Mucosa of descending colon (tissue), 3 donors: ENCODE measurements around the gene NPAS2. TPM values are rescaled to one million over a fixed set of nuclear protein-coding genes. Genes with fewer than 3 reads are reported as not detected.

Experiments used
- ATAC-seq: fragments of 200-7000 bp; cut with Tn5 transposase; one replicate; pipeline ENCODE4 v1.9.1; 2020; ENCODE audit warnings: mild to moderate bottlenecking, moderate library complexity
- DNase-seq, 3 donors: peaks; one replicate each; pipeline ENCODE4 v3.0.0-alpha.2; 2020
- H3K36me3 ChIP-seq: fragments of 200-600 bp; one replicate; pipeline ENCODE4 v1.8.0; 2021; ENCODE audit warnings: low read depth, mild to moderate bottlenecking
- H3K4me1 ChIP-seq: fragments of 200-600 bp; one replicate; pipeline ENCODE4 v1.8.0; 2021; ENCODE audit warnings: low read depth, mild to moderate bottlenecking
- H3K4me3 ChIP-seq: fragments of 200-600 bp; one replicate; pipeline ENCODE4 v1.8.0; 2021; ENCODE audit warnings: mild to moderate bottlenecking
- H3K9me3 ChIP-seq: fragments of 200-600 bp; one replicate; pipeline ENCODE4 v1.8.0; 2021; ENCODE audit warnings: mild to moderate bottlenecking
- intact Hi-C, 2 donors: fragments of 100-400 bp; cut with DNase I in 1 of 2; cut with micrococcal nuclease in 1 of 2; formaldehyde crosslinking; loops; one replicate each; pipeline versions ENCODE4 v1.11.0 to v1.11.1; 2022; cut with DNase I, micrococcal nuclease
- total RNA-seq, 3 donors: library from RNA; stranded (reverse); fragmentation: NEBNext Ultra II Directional in 2 of 3; extraction: Animal tissue kit (Norgen Biotek cat#: 25700) in 2 of 3; gene quantifications; one replicate each; pipeline versions ENCODE4 v1.2.1 to v1.2.4, GENCODE V29; 2021 to 2023
- TF ChIP-seq, protein P1 (sequence below): fragments of 200-600 bp; IDR thresholded peaks from one replicate; pipeline ENCODE4 v1.8.0; 2022; ENCODE audit warnings: antibody characterized with exemption, mild to moderate bottlenecking
- donor health status: DM: no; HTN: no; CAD: no; lungs with moderate emphysema.
- donor health status: DM: no; HTN: no; CAD: no.
- donor health status: DM: no; HTN: yes; CAD: no.

The NPAS2 gene
- total RNA-seq, 3 donors from 2014 or later, result 42.5 to 53.1 (median 46.5) TPM

DNA sequence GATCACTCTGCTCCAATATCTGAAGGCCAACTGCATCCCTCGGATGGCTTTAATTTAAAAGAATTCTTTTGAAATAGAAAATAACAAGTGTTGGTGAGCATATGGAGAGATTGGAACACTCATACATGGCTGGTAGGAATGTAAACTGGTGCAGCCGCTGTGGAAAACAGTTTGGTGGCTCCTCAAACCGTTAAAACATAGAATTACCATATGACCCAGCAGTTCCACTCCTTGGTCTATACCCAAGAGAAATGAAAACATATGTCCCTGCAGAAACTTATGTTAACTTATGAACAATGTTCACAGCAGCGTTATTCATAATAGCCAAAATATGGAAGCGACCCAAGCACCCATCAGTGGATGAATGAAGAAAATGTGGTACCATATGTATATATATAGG, 60.1 kb downstream of the NPAS2 start:
- DNase-seq (no peak), ATAC-seq (no peak)
- intact Hi-C loops, result no loop called here
- Histone ChIP-seq H3K9me3 (no peaks in the 10 kb centered on the region), H3K36me3 (no peaks in the 10 kb centered on the region), H3K4me1 (peaks cover 7% of the 10 kb centered on the region), H3K4me3 (no peak overlapping the region)
- TF ChIP-seq, protein P1, sequence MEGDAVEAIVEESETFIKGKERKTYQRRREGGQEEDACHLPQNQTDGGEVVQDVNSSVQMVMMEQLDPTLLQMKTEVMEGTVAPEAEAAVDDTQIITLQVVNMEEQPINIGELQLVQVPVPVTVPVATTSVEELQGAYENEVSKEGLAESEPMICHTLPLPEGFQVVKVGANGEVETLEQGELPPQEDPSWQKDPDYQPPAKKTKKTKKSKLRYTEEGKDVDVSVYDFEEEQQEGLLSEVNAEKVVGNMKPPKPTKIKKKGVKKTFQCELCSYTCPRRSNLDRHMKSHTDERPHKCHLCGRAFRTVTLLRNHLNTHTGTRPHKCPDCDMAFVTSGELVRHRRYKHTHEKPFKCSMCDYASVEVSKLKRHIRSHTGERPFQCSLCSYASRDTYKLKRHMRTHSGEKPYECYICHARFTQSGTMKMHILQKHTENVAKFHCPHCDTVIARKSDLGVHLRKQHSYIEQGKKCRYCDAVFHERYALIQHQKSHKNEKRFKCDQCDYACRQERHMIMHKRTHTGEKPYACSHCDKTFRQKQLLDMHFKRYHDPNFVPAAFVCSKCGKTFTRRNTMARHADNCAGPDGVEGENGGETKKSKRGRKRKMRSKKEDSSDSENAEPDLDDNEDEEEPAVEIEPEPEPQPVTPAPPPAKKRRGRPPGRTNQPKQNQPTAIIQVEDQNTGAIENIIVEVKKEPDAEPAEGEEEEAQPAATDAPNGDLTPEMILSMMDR, result no peak

DNA sequence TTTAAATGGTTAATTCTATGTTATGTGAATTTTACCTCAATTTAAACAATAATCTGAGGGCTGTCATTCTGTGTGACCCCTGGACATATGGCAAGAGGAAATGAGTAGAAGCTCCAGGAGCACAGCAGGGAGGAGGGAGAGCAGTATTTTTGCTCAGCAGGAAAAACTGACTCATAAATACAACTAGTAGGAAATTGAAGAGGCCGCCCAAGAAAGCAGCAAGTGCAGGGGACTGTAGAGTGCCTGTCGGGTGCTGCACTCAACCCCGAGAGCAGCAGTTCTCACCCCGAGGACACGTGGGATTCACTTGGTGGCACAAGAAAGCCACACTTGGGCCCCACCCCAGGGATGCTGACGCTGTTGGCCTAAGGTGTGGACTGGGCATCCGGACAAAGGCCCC, 60.8 kb downstream of the NPAS2 start:
- Histone ChIP-seq H3K9me3 (no peaks in the 10 kb centered on the region), H3K4me1 (peaks cover 7% of the 10 kb centered on the region), H3K36me3 (no peaks in the 10 kb centered on the region), H3K4me3 (no peak overlapping the region)
- DNase-seq, result no peak
- intact Hi-C loops, result no loop called here
- TF ChIP-seq, protein P1, result no peak
- ATAC-seq, result no peak

- H3K4me3 ChIP-seq, result no peak overlapping the region
- H3K36me3 ChIP-seq, result no peaks in the 10 kb centered on the region
- DNase-seq (no peak), ATAC-seq (peak; percentile 83)
- TF ChIP-seq, protein P1, result no peak
- intact Hi-C loops, result no loop called here
- no peaks in the 10 kb centered on the region for H3K9me3 ChIP-seq
- peaks cover 7% of the 10 kb centered on the region for H3K4me1 ChIP-seq
Observed at GRCh38 chr2:100882645-100883613, 63.0 kb downstream of the NPAS2 start.

DNA sequence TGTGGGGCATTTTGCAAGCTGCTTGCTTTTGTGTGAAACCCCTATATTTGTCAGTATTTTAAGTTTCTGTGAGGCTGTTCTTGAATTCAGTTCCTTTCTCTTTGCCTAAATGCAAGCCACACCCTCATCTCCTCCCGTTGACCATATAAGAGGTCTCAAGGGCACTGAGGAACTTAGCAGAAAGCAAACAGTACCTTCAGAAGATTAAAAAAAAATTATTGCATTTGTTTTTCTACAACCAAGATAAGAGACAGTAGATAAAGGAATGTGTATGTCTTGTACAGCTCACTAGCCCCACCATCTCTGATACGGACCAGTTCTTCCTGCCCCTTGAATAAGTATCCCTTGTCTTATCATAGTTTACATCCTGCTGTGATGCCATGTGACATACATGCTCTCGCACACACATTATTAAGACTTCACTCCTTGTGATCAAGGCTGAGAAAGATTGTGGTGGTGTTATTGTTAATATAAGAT, 64.2 kb downstream of the NPAS2 start:
- DNase-seq (peak in 1 of 3 donors; percentile 29), ATAC-seq (peak; percentile 61)
- Histone ChIP-seq H3K4me3 (no peak overlapping the region), H3K36me3 (no peaks in the 10 kb centered on the region), H3K9me3 (no peaks in the 10 kb centered on the region), H3K4me1 (peaks cover 7% of the 10 kb centered on the region)
- intact Hi-C loops, result no loop called here
- TF ChIP-seq, protein P1, result no peak

DNA sequence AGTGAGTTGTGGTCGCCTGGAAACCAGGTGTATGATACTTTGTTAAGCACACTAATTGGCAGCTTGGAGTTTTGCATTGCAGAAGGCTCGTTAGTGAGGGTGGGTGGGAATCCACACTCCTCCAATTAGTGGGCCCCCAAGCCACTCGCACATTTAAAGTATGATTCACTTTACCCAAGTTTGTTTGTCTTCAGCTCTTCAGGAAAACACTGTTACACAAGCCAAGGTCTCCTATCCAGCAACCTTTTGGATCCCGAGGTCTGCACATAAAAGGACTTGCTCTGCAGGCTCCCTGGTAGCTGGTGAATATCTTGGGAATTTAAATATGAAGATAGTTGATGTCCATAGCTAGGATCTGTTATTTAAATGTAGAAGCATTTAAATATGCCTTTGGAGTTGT, 66.1 kb downstream of the NPAS2 start:
- Histone ChIP-seq H3K4me1 (peaks cover 7% of the 10 kb centered on the region), H3K9me3 (no peaks in the 10 kb centered on the region), H3K36me3 (no peaks in the 10 kb centered on the region), H3K4me3 (no peak overlapping the region)
- ATAC-seq (no peak), DNase-seq (no peak)
- intact Hi-C loops, result no loop called here
- TF ChIP-seq, protein P1, result no peak
